K562 (cell line): ENCODE measurements around the gene P2RY14. TPM values are rescaled to one million over a fixed set of nuclear protein-coding genes. Genes with fewer than 3 reads are reported as not detected.

Source experiments
- ATAC-seq: fragments of 200-7000 bp; cut with Tn5 transposase; 3 replicates; pipeline ENCODE4 v1.9.1; 2020; ENCODE audit warnings: moderate library complexity
- BruUV-seq: library from RNA; stranded (reverse); fragments of 400-500 nt; replicated peaks from 2 replicates; lab custom pipeline; 2021; lab: Mats Ljungman, UMichigan
- CTCF ChIA-PET: fragments of 300-600 bp; formaldehyde crosslinking; extraction: SDS; loops from one replicate; lab custom pipeline; 2021; ENCODE audit warnings: low intra/inter-chr PET ratio; lab: Yijun Ruan, JAX
- POLR2A ChIA-PET: fragments of 300-600, 350-650 bp; sonication (Branson Sonifier 250); formaldehyde crosslinking; extraction: SDS; loops from one replicate; lab custom pipeline; 2021; ENCODE audit warnings: antibody characterized with exemption, inconsistent platforms; lab: Yijun Ruan, JAX
- DNase-seq, 4 experiments: peaks; one replicate each; pipeline versions ENCODE4 v3.0.0 to v3.0.0-alpha.2; 2011 to 2018; ENCODE audit warnings: low spot score in 3 of 4, mixed read lengths in 3 of 4; ENCODE audit errors: extremely low read depth in 1 of 4
- FAIRE-seq: peaks from 2 replicates; lab custom pipeline; 2011; peaks lifted over from hg19 to GRCh38; lab: Jason Lieb, UNC
- H2AFZ ChIP-seq: 2 replicates; pipeline ENCODE4 v1.6.0; 2011; ENCODE audit warnings: low read depth, low read length, control low read depth, inconsistent platforms
- H3K27ac ChIP-seq: fragments of 200-600 bp; 3 replicates; pipeline ENCODE4 v1.8.0; 2011; ENCODE audit warnings: low read depth, mild to moderate bottlenecking, control low read depth, inconsistent platforms, low read length, moderate library complexity, mixed read lengths; ENCODE audit errors: extremely low read depth
- H3K27me3 ChIP-seq, 2 experiments: fragments of 300-600 bp in 1 of 2; 2 replicates in 1 of 2; 3 replicates in 1 of 2; pipeline versions ENCODE4 v1.6.0 to v1.8.0; 2011; ENCODE audit warnings: inconsistent platforms in 2 of 2, low read length in 2 of 2, mild to moderate bottlenecking in 1 of 2, mixed read lengths in 1 of 2, moderate library complexity in 1 of 2; ENCODE audit not compliant: control insufficient read depth in 2 of 2, insufficient read depth in 2 of 2
- H3K36me3 ChIP-seq: fragments of 300-600 bp; 3 replicates; pipeline ENCODE4 v1.8.0; 2011; ENCODE audit warnings: mild to moderate bottlenecking, low read length, inconsistent platforms; ENCODE audit not compliant: control insufficient read depth, insufficient read depth
- H3K4me1 ChIP-seq, 2 experiments: fragments of 200-600 bp in 1 of 2; replicated peaks in 1 of 2; 2 replicates in 1 of 2; 3 replicates in 1 of 2; pipeline versions ENCODE4 v1.5.1 to v1.8.0; 2011; ENCODE audit warnings: inconsistent platforms in 2 of 2, low read length in 2 of 2, mild to moderate bottlenecking in 1 of 2, mixed read lengths in 1 of 2, moderate library complexity in 1 of 2; ENCODE audit not compliant: control insufficient read depth in 2 of 2, insufficient read depth in 2 of 2
- H3K4me2 ChIP-seq: 2 replicates; pipeline ENCODE4 v1.6.1; 2011; ENCODE audit warnings: low read length, control low read depth, inconsistent platforms, mixed read lengths; ENCODE audit not compliant: insufficient read depth
- H3K4me3 ChIP-seq: fragments of 200-600 bp; sonication (generic), shearing (Covaris generic); 2 replicates; pipeline ENCODE4 v1.5.1; 2016; ENCODE audit warnings: control low read depth, inconsistent platforms
- H3K79me2 ChIP-seq: fragments of 200-600 bp; 3 replicates; pipeline ENCODE4 v1.8.0; 2011; ENCODE audit warnings: low read length, inconsistent platforms; ENCODE audit not compliant: control insufficient read depth, insufficient read depth
- H3K9ac ChIP-seq, 2 experiments: 2 replicates each; pipeline versions ENCODE4 v1.6.0 to v1.6.1; 2011; ENCODE audit warnings: low read depth in 2 of 2, low read length in 2 of 2, control low read depth in 1 of 2, inconsistent platforms in 1 of 2, mild to moderate bottlenecking in 1 of 2, mixed read lengths in 1 of 2; ENCODE audit not compliant: insufficient read depth in 1 of 2
- H3K9me1 ChIP-seq: one replicate; pipeline ENCODE4 v1.6.0; 2011; ENCODE audit warnings: inconsistent platforms, mild to moderate bottlenecking, low read length, moderate library complexity; ENCODE audit not compliant: control insufficient read depth, insufficient read depth
- H3K9me3 ChIP-seq: replicated peaks from 2 replicates; pipeline ENCODE4 v1.5.1; 2011; ENCODE audit warnings: low read depth, low read length, inconsistent platforms; ENCODE audit not compliant: control insufficient read depth, insufficient read depth
- H4K20me1 ChIP-seq: replicated peaks from 2 replicates; pipeline ENCODE4 v1.6.1; 2011; ENCODE audit warnings: low read length, inconsistent platforms, mixed read lengths; ENCODE audit not compliant: control insufficient read depth, insufficient read depth
- BACH1 ChIP-seq: fragments of 200-800 bp; sonication (Bioruptor generic); IDR thresholded peaks from 2 replicates; pipeline ENCODE4 v1.6.1; 2016; ENCODE audit warnings: missing genetic modification characterization, missing compliant biosample characterization
- HDAC2 ChIP-seq: fragments of 450-650 bp; IDR thresholded peaks from 2 replicates; pipeline ENCODE4 v1.6.1; 2016; ENCODE audit warnings: mild to moderate bottlenecking
- HMG20B ChIP-seq: fragments of 250-450 bp; sonication (Bioruptor Pico); IDR thresholded peaks from 2 replicates; pipeline ENCODE4 v1.5.0; 2021; ENCODE audit warnings: mild to moderate bottlenecking
- OTX1 ChIP-seq: fragments of 450-650 bp; formaldehyde crosslinking; IDR thresholded peaks from 2 replicates; pipeline ENCODE4 v1.4.0; 2022; ENCODE audit warnings: mild to moderate bottlenecking
- SREBF1 ChIP-seq: fragments of 150-350 bp; IDR thresholded peaks from 2 replicates; pipeline ENCODE4 v1.6.1; 2014; ENCODE audit warnings: antibody characterized with exemption, low read depth, low read length, borderline replicate concordance
- WGBS: fragments of 100-300 bp; shearing (Covaris generic); methylation state at CpG from one replicate; pipeline ENCODE4 v1.1.6; 2016; ENCODE audit warnings: low coverage, mixed read lengths; ENCODE audit not compliant: insufficient coverage; ENCODE audit errors: missing lambda C conversion rate; 5-methylcytosine and 5-hydroxymethylcytosine counted together
- in situ Hi-C: fragments of 300-500 bp; cut with MboI; formaldehyde crosslinking; loops from 4 replicates; pipeline ENCODE4 v1.15.0; 2018; ENCODE audit warnings: inconsistent platforms, mixed read lengths
- intact Hi-C: fragments of 100-400 bp; cut with micrococcal nuclease; formaldehyde crosslinking; loops from 2 replicates; pipeline ENCODE4 v1.14.2; 2022
- polyA plus RNA-seq, 8 experiments: library from polyadenylated mRNA; depleted of rRNA in 4 of 8; stranded (reverse) in 5 of 8; unstranded in 3 of 8; fragments of >200 nt; fragmentation: Nextera tagmentation in 2 of 8; fragmentation: Illumina TruSeq in 1 of 8; extraction: Ambion mirVana in 2 of 8; extraction: Trizol in 1 of 8; gene quantifications; 2 replicates each; pipeline versions ENCODE4 v1.2.1 to v1.2.3, GENCODE V29; 2011 to 2014; ENCODE audit warnings: inconsistent platforms in 1 of 8, missing spikeins in 1 of 8
- total RNA-seq, 7 experiments: library from RNA; depleted of rRNA in 6 of 7; stranded (reverse); fragments of >200 nt in 6 of 7; fragmentation: Illumina TruSeq in 2 of 7; extraction: Trizol in 2 of 7; gene quantifications; 2 replicates each; pipeline versions ENCODE4 v1.2.1 to v1.2.3, GENCODE V29; 2011 to 2021; ENCODE audit warnings: low replicate concordance in 1 of 7
- TF ChIP-seq, protein P1 (sequence below): fragments of 450-650 bp; IDR thresholded peaks from 2 replicates; pipeline ENCODE4 v1.6.1; 2016; ENCODE audit warnings: mild to moderate bottlenecking
- TF ChIP-seq, protein P2 (sequence below): sonication (generic); formaldehyde crosslinking; IDR thresholded peaks from 2 replicates; pipeline ENCODE4 v1.8.1; 2023; ENCODE audit warnings: mild to moderate bottlenecking, missing genetic modification reagents
- TF ChIP-seq, protein P3 (sequence below): fragments of 250-450 bp; sonication (Bioruptor Pico); IDR thresholded peaks from 2 replicates; pipeline ENCODE4 v1.8.0; 2022; ENCODE audit warnings: inconsistent platforms

P2RY14 gene
- total and polyA plus RNA-seq, 9 of the 15 experiments (the other 6 are each of a cell fraction or from before 2014, with no cell fraction given): not detected

DNA sequence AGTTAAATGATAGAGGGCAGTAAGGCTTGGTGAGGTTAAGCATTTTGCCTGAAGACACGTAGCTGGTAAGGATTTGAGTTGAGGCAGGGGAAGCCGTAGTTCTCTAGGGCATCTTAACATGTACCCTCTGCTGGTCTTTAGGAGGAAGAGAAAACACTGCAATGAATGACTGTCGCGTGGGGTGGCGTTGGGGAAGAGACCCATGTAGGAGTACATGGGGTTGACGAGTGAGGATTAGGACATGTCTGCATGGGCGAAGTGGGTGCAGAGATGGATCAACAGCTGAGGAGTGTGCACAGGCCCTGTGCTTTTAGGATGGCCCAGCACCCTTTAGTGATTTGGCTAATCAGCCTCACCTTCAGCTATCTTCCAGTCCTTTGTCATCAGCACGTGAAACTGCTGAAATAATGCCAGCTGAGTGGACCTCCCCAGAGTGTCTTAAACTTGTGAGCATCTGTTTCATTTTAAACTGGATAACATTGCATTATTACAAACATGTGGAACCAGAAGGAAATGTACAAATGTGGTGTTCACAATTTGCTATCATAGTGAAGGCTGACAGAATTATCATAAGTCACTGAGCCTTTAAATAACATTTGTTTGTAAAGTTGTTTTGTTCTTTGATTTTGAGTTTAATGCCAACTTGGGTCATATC lies 15.3 kb downstream of the P2RY14 start:
- DNase-seq (no peak), FAIRE-seq (no peak), ATAC-seq (no peak)
- Histone ChIP-seq H3K36me3 (no peaks in the 10 kb centered on the region), H3K4me3 (no peak overlapping the region), H3K9ac (no peak overlapping the region), H3K27me3 (peaks cover 2 to 18% of the 10 kb centered on the region in 2 experiments; a peak in 3 of 5 replicates), H3K4me1 (no peaks in the 10 kb centered on the region), H4K20me1 (no peaks in the 10 kb centered on the region), H3K9me3 (no peaks in the 10 kb centered on the region), H3K4me2 (no peak overlapping the region), H3K9me1 (no peaks in the 10 kb centered on the region), H3K79me2 (no peaks in the 10 kb centered on the region), H2AFZ (no peak overlapping the region), H3K27ac (no peak overlapping the region)
- intact Hi-C loops (no loop called here), in situ Hi-C loops (no loop called here)
- ChIA-PET POLR2A (no interaction called here), CTCF (no interaction called here)
- no peak for TF ChIP-seq HDAC2
- no peak for TF ChIP-seq HMG20B (CRISPR knock-in tag)
- no peak for TF ChIP-seq OTX1 (CRISPR knock-in tag)
- no peak for TF ChIP-seq BACH1 (tag)
- TF ChIP-seq, protein P1, sequence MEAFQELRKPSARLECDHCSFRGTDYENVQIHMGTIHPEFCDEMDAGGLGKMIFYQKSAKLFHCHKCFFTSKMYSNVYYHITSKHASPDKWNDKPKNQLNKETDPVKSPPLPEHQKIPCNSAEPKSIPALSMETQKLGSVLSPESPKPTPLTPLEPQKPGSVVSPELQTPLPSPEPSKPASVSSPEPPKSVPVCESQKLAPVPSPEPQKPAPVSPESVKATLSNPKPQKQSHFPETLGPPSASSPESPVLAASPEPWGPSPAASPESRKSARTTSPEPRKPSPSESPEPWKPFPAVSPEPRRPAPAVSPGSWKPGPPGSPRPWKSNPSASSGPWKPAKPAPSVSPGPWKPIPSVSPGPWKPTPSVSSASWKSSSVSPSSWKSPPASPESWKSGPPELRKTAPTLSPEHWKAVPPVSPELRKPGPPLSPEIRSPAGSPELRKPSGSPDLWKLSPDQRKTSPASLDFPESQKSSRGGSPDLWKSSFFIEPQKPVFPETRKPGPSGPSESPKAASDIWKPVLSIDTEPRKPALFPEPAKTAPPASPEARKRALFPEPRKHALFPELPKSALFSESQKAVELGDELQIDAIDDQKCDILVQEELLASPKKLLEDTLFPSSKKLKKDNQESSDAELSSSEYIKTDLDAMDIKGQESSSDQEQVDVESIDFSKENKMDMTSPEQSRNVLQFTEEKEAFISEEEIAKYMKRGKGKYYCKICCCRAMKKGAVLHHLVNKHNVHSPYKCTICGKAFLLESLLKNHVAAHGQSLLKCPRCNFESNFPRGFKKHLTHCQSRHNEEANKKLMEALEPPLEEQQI: no peak
- TF ChIP-seq SREBF1: no peak
- TF ChIP-seq, protein P2, sequence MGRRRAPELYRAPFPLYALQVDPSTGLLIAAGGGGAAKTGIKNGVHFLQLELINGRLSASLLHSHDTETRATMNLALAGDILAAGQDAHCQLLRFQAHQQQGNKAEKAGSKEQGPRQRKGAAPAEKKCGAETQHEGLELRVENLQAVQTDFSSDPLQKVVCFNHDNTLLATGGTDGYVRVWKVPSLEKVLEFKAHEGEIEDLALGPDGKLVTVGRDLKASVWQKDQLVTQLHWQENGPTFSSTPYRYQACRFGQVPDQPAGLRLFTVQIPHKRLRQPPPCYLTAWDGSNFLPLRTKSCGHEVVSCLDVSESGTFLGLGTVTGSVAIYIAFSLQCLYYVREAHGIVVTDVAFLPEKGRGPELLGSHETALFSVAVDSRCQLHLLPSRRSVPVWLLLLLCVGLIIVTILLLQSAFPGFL (CRISPR knock-in tag): no peak
- TF ChIP-seq, protein P3, sequence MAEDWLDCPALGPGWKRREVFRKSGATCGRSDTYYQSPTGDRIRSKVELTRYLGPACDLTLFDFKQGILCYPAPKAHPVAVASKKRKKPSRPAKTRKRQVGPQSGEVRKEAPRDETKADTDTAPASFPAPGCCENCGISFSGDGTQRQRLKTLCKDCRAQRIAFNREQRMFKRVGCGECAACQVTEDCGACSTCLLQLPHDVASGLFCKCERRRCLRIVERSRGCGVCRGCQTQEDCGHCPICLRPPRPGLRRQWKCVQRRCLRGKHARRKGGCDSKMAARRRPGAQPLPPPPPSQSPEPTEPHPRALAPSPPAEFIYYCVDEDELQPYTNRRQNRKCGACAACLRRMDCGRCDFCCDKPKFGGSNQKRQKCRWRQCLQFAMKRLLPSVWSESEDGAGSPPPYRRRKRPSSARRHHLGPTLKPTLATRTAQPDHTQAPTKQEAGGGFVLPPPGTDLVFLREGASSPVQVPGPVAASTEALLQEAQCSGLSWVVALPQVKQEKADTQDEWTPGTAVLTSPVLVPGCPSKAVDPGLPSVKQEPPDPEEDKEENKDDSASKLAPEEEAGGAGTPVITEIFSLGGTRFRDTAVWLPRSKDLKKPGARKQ (CRISPR knock-in tag): no peak
- 2% methylated on average over 8 of the region's 8 CpGs for WGBS
- BruUV-seq: no TSS peak
